BJ (cell line): ENCODE results near the gene DDX18. TPM values are rescaled to one million over a fixed set of nuclear protein-coding genes. Genes with fewer than 3 reads are reported as not detected.

Experiments
- CTCF ChIA-PET: fragments of 350-600 bp; formaldehyde crosslinking; extraction: SDS; loops from one replicate; lab custom pipeline; 2021; ENCODE audit warnings: antibody characterized with exemption, inconsistent platforms; lab: Yijun Ruan, JAX
- POLR2A ChIA-PET: fragments of 300-600 bp; sonication (Branson Sonifier 250); formaldehyde crosslinking; extraction: SDS; loops from one replicate; lab custom pipeline; 2021; ENCODE audit warnings: antibody characterized with exemption; lab: Charles Lee
- DNase-seq: peaks from one replicate; pipeline ENCODE4 v3.0.0-alpha.2; 2011; ENCODE audit warnings: low read depth
- H3K27me3 ChIP-seq: 2 replicates; pipeline ENCODE4 v1.6.0; 2011; ENCODE audit warnings: low read length; ENCODE audit not compliant: control insufficient read depth, insufficient read depth
- H3K36me3 ChIP-seq: 2 replicates; pipeline ENCODE4 v1.5.1; 2011; ENCODE audit warnings: low read length; ENCODE audit not compliant: control insufficient read depth, insufficient read depth
- H3K4me3 ChIP-seq: 2 replicates; pipeline ENCODE4 v1.5.1; 2011; ENCODE audit warnings: low read depth, mild to moderate bottlenecking, control low read depth, low read length
- polyA plus RNA-seq: library from polyadenylated mRNA; depleted of rRNA; stranded (reverse); fragments of >200 nt; gene quantifications from 2 replicates; pipeline ENCODE4 v1.2.3, GENCODE V29; 2011
- TF ChIP-seq, protein P1 (sequence below): IDR thresholded peaks from 2 replicates; pipeline ENCODE4 v1.5.1; 2011; ENCODE audit warnings: low read depth, mild to moderate bottlenecking, control low read depth, inconsistent platforms, low read length, moderate library complexity; ENCODE audit not compliant: insufficient read depth

Gene DDX18
- polyA plus RNA-seq, 1 experiment, result 30.9 TPM

DNA sequence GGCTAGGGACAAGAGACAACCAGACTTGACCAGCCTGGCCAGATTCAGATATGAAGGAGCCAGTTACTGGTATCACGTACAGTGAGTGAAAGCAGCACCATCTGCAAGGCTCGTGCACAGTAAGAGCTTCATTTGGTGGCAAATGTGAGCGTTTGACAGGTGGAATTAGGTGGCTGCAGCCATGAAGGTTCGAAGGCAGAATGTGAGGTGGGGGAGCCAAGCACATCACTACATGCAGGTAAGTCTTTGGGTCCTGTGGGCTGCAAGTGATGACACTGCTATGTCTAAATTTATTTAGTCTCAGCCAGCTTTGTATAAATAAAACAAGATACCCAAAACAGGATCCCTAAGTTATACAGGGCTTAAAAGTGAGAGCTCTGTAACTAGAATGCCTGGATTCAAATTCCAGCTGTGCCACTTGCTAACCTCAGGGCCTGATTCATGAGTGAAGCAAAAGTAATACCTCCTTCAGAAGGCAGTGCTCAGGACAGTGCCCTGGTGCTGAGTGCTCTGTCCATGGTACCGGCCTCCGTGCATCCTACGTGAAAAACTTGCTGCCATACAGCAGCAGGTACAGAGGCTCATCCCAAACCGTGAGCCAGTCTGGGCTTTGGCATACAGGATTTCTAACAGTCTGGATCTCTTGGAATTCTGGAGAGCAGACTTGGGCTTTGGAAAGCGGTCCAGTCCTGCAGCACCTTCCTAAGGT, 18.6 kb downstream of the DDX18 start:
- Histone ChIP-seq H3K4me3 (no peak overlapping the region), H3K36me3 (peaks cover 10% of the 10 kb centered on the region), H3K27me3 (no peaks in the 10 kb centered on the region)
- no peak for DNase-seq
- ChIA-PET CTCF (interaction anchor here (0.9 to 11.4 kb wide), 7 partner anchors 12 to 171 kb away, joined by 3 to 243 read pairs (median 4); partner anchors contain the start of gene DDX18), POLR2A (no interaction called here)
- TF ChIP-seq, protein P1, sequence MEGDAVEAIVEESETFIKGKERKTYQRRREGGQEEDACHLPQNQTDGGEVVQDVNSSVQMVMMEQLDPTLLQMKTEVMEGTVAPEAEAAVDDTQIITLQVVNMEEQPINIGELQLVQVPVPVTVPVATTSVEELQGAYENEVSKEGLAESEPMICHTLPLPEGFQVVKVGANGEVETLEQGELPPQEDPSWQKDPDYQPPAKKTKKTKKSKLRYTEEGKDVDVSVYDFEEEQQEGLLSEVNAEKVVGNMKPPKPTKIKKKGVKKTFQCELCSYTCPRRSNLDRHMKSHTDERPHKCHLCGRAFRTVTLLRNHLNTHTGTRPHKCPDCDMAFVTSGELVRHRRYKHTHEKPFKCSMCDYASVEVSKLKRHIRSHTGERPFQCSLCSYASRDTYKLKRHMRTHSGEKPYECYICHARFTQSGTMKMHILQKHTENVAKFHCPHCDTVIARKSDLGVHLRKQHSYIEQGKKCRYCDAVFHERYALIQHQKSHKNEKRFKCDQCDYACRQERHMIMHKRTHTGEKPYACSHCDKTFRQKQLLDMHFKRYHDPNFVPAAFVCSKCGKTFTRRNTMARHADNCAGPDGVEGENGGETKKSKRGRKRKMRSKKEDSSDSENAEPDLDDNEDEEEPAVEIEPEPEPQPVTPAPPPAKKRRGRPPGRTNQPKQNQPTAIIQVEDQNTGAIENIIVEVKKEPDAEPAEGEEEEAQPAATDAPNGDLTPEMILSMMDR, result no peak

DNA sequence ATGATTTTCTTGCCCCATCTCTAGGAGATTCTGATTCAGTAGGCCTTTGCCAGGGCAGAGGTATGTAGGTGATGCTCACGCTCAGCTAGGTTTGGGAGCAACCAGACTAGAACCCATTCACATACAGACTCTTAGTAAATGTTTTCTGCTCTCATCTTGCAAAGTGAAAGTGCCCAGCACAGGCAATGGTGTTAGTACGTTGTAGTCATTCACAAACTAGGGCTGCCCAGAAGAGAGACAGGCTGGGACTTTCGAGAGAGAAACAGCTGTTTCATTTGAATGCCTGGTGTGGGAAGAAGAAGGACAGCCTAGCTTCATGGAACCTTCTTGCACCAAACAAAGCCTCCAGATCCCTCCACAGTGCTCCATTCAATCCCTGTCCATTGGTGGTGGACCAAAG, 19.4 kb downstream of the DDX18 start:
- ChIA-PET CTCF (interaction anchor here (0.9 to 11.4 kb wide), 9 partner anchors 14 to 170 kb away, joined by 3 to 243 read pairs (median 10); partner anchors contain the start of gene DDX18), POLR2A (no interaction called here)
- Histone ChIP-seq H3K36me3 (peaks cover 6% of the 10 kb centered on the region), H3K27me3 (no peaks in the 10 kb centered on the region), H3K4me3 (no peak overlapping the region)
- no peak for DNase-seq
- TF ChIP-seq, protein P1, result no peak

DNA sequence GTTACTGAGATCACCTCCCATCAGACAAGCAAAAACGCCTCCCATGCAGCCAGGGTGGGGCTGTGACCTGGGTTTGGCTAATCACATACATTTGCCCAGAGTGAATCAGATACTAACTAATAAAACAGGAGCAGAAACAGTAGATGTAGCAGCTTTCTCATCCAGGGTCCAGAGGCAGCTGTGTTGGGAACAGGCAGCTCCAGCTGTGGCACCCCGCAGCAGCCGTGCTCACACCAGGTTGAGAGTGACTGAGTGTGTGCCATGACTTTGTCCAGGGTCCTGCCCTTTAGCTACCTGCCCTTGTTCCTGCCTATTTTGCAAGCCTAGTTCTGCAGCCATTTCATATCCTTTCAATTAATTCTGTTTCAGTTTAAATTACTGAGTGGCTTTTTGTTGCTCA, 20.5 kb downstream of the DDX18 start:
- Histone ChIP-seq H3K36me3 (peaks cover under 1% of the 10 kb centered on the region; the same call in 1 of the 2 replicates), H3K27me3 (no peaks in the 10 kb centered on the region), H3K4me3 (no peak overlapping the region)
- POLR2A ChIA-PET, result no interaction called here
- CTCF ChIA-PET, result interaction anchor here (0.6 to 11.4 kb wide), 19 partner anchors 8 to 176 kb away, joined by 3 to 243 read pairs (median 5); partner anchors contain the start of gene DDX18
- DNase-seq, result no peak
- TF ChIP-seq, protein P1, result no peak

DNA sequence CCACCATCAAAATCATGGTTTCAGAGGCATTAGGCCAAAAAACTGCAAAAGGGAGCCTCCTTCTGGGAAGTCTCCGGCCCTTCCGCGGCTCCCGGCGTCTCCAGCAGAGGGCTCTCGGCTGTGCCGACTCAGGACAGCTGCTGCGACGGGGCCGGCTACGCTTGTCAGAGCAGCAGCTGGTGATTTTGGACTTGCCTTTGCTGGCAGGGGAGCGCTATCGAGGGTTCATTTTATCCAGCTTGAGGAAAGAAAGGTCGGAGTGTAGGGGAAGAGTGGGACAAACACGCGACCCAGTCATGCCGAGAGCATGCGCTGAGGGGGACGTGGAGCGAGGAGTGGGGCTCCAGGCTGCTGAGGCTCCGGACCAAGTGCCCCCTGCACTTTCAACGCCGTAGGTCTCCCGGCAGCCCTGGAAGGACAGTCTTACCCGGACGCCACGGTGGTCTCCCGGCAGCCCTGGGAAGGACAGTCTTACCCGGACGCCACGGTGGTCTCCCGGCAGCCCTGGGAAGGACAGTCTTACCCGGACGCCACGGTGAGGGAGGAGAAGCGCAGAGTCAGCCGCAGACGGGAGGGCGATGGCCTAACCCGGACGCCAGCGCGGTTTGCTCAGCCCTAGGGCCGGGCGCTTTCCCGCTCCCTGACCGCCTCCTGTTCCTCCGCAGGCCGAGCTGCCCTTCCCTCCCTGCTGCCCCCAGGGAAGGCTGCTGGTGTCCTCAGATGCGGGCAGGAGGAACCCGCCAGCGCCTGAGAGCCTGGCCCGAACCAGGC, 21.7 kb downstream of the DDX18 start:
- POLR2A ChIA-PET, result interaction anchor here (0.6 kb wide), 1 partner anchor 167 kb away, joined by 3 read pairs; no protein-coding TSS in a partner anchor

More for the DNA sequence above, 21.7 kb downstream of the DDX18 start:
- TF ChIP-seq, protein P1, result peak; percentile 98
- CTCF ChIA-PET, result interaction anchor here (0.7 to 11.4 kb wide), 28 partner anchors 10 to 175 kb away, joined by 3 to 243 read pairs (median 4); partner anchors contain the start of gene DDX18
- Histone ChIP-seq H3K27me3 (no peaks in the 10 kb centered on the region), H3K36me3 (no peaks in the 10 kb centered on the region), H3K4me3 (peak overlapping the region; percentile 41)
- no peak for DNase-seq
